KMS-11 (cell line): ENCODE measurements around the gene MDN1.
A peak's percentile ranks its signal among the peaks of the same experiment; 100 is the strongest.

Experiments used
- H2AFZ ChIP-seq: fragments of 200-600 bp; sonication (generic); 2 replicates; pipeline ENCODE4 v1.6.1; 2016; ENCODE audit warnings: antibody characterized with exemption, mixed run types, low read depth
- H3K27ac ChIP-seq: fragments of 200-600 bp; sonication (generic); 2 replicates; pipeline ENCODE4 v1.6.1; 2016; ENCODE audit warnings: mild to moderate bottlenecking, mixed run types
- H3K27me3 ChIP-seq: fragments of 200-600 bp; sonication (generic); 2 replicates; pipeline ENCODE4 v1.6.1; 2017; ENCODE audit warnings: mild to moderate bottlenecking, low read depth, mixed run types, moderate library complexity; ENCODE audit not compliant: insufficient read depth
- H3K36me3 ChIP-seq: fragments of 200-600 bp; sonication (generic); 2 replicates; pipeline ENCODE4 v1.6.1; 2017; ENCODE audit warnings: mild to moderate bottlenecking, mixed run types; ENCODE audit not compliant: insufficient read depth
- H3K4me1 ChIP-seq: fragments of 200-600 bp; sonication (generic); 2 replicates; pipeline ENCODE4 v1.6.1; 2016; ENCODE audit warnings: mild to moderate bottlenecking, low read depth, mixed run types; ENCODE audit not compliant: poor library complexity, severe bottlenecking
- H3K4me2 ChIP-seq: fragments of 200-600 bp; sonication (generic); 2 replicates; pipeline ENCODE4 v1.7.0; 2016; ENCODE audit warnings: mild to moderate bottlenecking, mixed run types
- H3K4me3 ChIP-seq: fragments of 200-600 bp; sonication (generic); IDR thresholded peaks from 2 replicates; pipeline ENCODE4 v1.6.1; 2017; ENCODE audit warnings: low read depth, low read length, mixed read lengths; ENCODE audit not compliant: insufficient read depth
- H3K79me2 ChIP-seq: fragments of 200-600 bp; sonication (generic); 2 replicates; pipeline ENCODE4 v1.6.1; 2016; ENCODE audit warnings: low read depth, mixed run types; ENCODE audit not compliant: insufficient read depth
- H3K9ac ChIP-seq: fragments of 200-600 bp; sonication (generic); 2 replicates; pipeline ENCODE4 v1.6.1; 2016; ENCODE audit warnings: mild to moderate bottlenecking, mixed run types
- H4K20me1 ChIP-seq: fragments of 200-600 bp; sonication (generic); 2 replicates; pipeline ENCODE4 v1.6.1; 2016; ENCODE audit warnings: mild to moderate bottlenecking, mixed run types; ENCODE audit not compliant: insufficient read depth
- TF ChIP-seq, protein P1 (sequence below): fragments of 200-600 bp; sonication (generic); conservative IDR thresholded peaks from 2 replicates; pipeline ENCODE4 v1.6.1; 2017; ENCODE audit warnings: low read depth, mild to moderate bottlenecking, antibody characterized with exemption, low read length, moderate library complexity, mixed read lengths

MDN1 gene

DNA sequence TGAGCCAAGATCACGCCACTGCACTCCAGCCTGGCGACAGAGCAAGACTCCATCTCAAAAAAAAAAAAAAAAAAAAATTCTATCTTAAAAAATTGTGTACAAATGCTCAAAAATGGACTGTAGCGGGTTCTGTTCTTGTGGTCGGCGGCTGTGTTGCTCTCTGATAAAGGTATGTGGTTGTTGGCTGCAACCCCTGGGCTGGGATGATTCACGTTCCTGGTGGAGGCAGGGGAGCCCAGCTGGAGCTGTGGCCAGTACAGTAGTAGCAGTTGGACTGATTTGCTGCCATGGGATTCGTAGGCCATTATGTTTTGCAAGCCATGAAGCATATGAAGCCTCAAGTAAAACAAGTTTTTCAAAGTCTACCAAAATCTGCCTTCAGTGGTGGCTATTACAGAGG is 22.3 kb downstream of the MDN1 start:
- Histone ChIP-seq H3K27me3 (no peaks in the 10 kb centered on the region), H2AFZ (no peak overlapping the region), H3K79me2 (peaks cover 8% of the 10 kb centered on the region; the same call in 1 of the 2 replicates), H4K20me1 (no peaks in the 10 kb centered on the region), H3K4me3 (no peak overlapping the region), H3K4me2 (no peak overlapping the region), H3K27ac (no peak overlapping the region), H3K4me1 (peaks cover 29% of the 10 kb centered on the region), H3K36me3 (no peaks in the 10 kb centered on the region), H3K9ac (no peak overlapping the region)
- TF ChIP-seq, protein P1, sequence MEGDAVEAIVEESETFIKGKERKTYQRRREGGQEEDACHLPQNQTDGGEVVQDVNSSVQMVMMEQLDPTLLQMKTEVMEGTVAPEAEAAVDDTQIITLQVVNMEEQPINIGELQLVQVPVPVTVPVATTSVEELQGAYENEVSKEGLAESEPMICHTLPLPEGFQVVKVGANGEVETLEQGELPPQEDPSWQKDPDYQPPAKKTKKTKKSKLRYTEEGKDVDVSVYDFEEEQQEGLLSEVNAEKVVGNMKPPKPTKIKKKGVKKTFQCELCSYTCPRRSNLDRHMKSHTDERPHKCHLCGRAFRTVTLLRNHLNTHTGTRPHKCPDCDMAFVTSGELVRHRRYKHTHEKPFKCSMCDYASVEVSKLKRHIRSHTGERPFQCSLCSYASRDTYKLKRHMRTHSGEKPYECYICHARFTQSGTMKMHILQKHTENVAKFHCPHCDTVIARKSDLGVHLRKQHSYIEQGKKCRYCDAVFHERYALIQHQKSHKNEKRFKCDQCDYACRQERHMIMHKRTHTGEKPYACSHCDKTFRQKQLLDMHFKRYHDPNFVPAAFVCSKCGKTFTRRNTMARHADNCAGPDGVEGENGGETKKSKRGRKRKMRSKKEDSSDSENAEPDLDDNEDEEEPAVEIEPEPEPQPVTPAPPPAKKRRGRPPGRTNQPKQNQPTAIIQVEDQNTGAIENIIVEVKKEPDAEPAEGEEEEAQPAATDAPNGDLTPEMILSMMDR, result no peak

DNA sequence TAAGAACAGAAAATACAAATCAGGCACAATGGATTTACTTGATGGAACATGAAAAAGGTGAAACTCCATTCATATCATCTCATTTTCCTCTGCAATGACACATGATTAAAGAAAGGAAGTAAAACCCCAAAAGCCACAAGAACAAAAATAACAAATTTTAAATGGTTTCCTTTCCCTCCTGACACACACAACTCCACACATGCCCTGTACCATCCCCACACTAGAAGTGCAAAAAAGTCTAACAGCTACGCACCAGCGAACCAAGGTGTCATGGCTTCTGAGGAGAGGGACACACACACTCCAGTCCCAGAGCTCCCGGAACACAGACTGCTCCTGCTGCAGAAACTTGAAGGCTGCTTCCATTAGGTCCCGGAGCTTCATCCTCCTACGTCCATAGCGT is 25.3 kb downstream of the MDN1 start:
- Histone ChIP-seq H3K36me3 (no peaks in the 10 kb centered on the region), H3K9ac (no peak overlapping the region), H3K79me2 (peaks cover 8% of the 10 kb centered on the region; the same call in 1 of the 2 replicates), H3K4me1 (peaks cover 29% of the 10 kb centered on the region), H3K4me2 (peak overlapping the region; percentile 57), H3K27ac (no peak overlapping the region), H3K4me3 (no peak overlapping the region), H3K27me3 (no peaks in the 10 kb centered on the region), H4K20me1 (no peaks in the 10 kb centered on the region), H2AFZ (no peak overlapping the region)
- TF ChIP-seq, protein P1, result no peak

DNA sequence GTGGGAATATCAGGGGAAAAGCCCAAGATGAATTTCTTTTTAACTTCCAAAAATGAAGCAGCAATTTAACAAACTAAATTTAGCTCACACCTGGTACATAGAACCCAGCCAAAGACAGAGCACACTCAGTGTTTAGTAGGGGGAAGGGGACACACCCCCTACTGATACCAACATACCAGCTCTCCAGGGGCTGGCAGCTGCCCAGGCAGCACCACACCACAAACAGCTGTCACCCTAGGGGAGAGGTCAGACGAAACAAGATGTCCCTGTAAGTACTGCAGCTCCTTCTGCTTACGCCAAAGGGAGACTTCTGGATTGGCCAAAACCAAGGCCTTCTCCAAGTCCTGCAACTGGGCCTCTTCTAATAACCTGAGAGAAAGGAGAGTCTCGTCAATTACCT is 26.0 kb downstream of the MDN1 start:
- peaks cover 8% of the 10 kb centered on the region; the same call in 1 of the 2 replicates for H3K79me2 ChIP-seq
- peak overlapping the region; percentile 57 for H3K4me2 ChIP-seq
- no peak overlapping the region for H3K9ac ChIP-seq
- H3K4me1 ChIP-seq, result peaks cover 29% of the 10 kb centered on the region
- TF ChIP-seq, protein P1, result no peak
- no peak overlapping the region; the same call in 1 of the 2 replicates for H3K27ac ChIP-seq
- H4K20me1 ChIP-seq, result no peaks in the 10 kb centered on the region
- H3K4me3 ChIP-seq, result no peak overlapping the region
- H2AFZ ChIP-seq, result no peak overlapping the region
- H3K27me3 ChIP-seq, result no peaks in the 10 kb centered on the region
- no peaks in the 10 kb centered on the region for H3K36me3 ChIP-seq

DNA sequence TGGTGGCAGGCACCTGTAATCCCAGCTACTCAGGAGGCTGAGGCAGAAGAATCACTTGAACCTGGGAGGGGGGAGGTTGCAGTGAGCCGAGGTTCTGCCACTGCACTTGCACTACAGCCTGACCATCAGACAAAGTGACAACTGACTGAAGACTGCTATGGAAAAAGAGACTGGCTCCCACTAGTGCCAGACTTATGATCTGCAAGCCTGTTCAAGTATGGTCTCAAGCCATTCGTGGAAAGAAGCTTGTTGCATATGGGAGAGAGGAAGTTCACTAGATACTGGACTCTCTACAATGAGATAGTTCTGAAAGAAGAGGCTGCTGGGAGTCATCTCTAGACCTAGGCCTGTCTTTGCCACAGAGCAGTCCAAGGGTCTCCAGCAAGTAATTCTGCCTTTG is 26.7 kb downstream of the MDN1 start:
- no peak overlapping the region for H3K9ac ChIP-seq
- no peaks in the 10 kb centered on the region for H3K27me3 ChIP-seq
- no peak overlapping the region for H2AFZ ChIP-seq
- H3K4me3 ChIP-seq, result no peak overlapping the region
- peaks cover 8% of the 10 kb centered on the region; the same call in 1 of the 2 replicates for H3K79me2 ChIP-seq
- peaks cover 29% of the 10 kb centered on the region for H3K4me1 ChIP-seq
- no peaks in the 10 kb centered on the region for H3K36me3 ChIP-seq
- H4K20me1 ChIP-seq, result no peaks in the 10 kb centered on the region
- TF ChIP-seq, protein P1, result peak; percentile 40
- 0 out of 2 replicates have a peak overlapping the region, but pooled peaks have one; percentile 57 for H3K4me2 ChIP-seq
- no peak overlapping the region; the same call in 1 of the 2 replicates for H3K27ac ChIP-seq
